GM12878 (cell line): ENCODE results near the gene TBC1D32. TPM values are rescaled to one million over a fixed set of nuclear protein-coding genes. Genes with fewer than 3 reads are reported as not detected.

Source experiments
- CBFB ChIP-seq: IDR thresholded peaks from 2 replicates; pipeline ENCODE4 v1.6.1; 2016; ENCODE audit warnings: antibody characterized with exemption, low read depth
- CREB1 ChIP-seq: IDR thresholded peaks from 2 replicates; pipeline ENCODE4 v1.6.1; 2012; ENCODE audit warnings: low read depth, mild to moderate bottlenecking, inconsistent platforms
- EED ChIP-seq: sonication (generic); IDR thresholded peaks from 2 replicates; pipeline ENCODE4 v1.6.1; 2016; ENCODE audit warnings: antibody characterized with exemption, low read depth
- HDAC2 ChIP-seq: fragments of 200-600 bp; sonication (generic); IDR thresholded peaks from 2 replicates; pipeline ENCODE4 v1.6.1; 2017
- MYB ChIP-seq: fragments of 150-350 bp; IDR thresholded peaks from 2 replicates; pipeline ENCODE4 v1.6.1; 2014; ENCODE audit warnings: mild to moderate bottlenecking, low read depth, low read length, borderline replicate concordance
- PAX8 ChIP-seq: fragments of 450-650 bp; IDR thresholded peaks from 2 replicates; pipeline ENCODE4 v1.6.1; 2017; ENCODE audit warnings: mild to moderate bottlenecking, moderate library complexity
- POLR2AphosphoS2 ChIP-seq: IDR thresholded peaks from 2 replicates; pipeline ENCODE4 v1.6.1; 2011; ENCODE audit warnings: low read depth, mild to moderate bottlenecking, low read length, improper control_type of control experiment, moderate library complexity
- RUNX3 ChIP-seq: IDR thresholded peaks from 2 replicates; pipeline ENCODE4 v1.6.1; 2012; ENCODE audit warnings: low read length, inconsistent platforms
- SIX5 ChIP-seq: IDR thresholded peaks from 2 replicates; pipeline ENCODE4 v1.6.1; 2011; ENCODE audit warnings: mild to moderate bottlenecking, low read depth, low read length, moderate library complexity; ENCODE audit not compliant: severe bottlenecking
- ZNF24 ChIP-seq: fragments of 450-650 bp; IDR thresholded peaks from 2 replicates; pipeline ENCODE4 v1.6.1; 2017; ENCODE audit warnings: antibody characterized with exemption, mild to moderate bottlenecking
- polyA plus RNA-seq, 11 experiments: library from polyadenylated mRNA; depleted of rRNA in 4 of 11; unstranded in 6 of 11; stranded (reverse) in 5 of 11; fragments of >200 nt; fragmentation: Nextera tagmentation in 4 of 11; fragmentation: Illumina TruSeq in 1 of 11; extraction: Ambion mirVana in 4 of 11; extraction: Trizol in 1 of 11; gene quantifications; 1 replicate in 1 of 11; 2 replicates in 10 of 11; pipeline versions ENCODE4 v1.2.1 to v1.2.3, GENCODE V29; 2011 to 2016; ENCODE audit warnings: inconsistent platforms in 2 of 11, missing spikeins in 2 of 11, low read depth in 1 of 11
- total RNA-seq, 4 experiments: library from RNA; depleted of rRNA in 3 of 4; stranded (reverse); fragments of >200 nt in 3 of 4; fragmentation: Illumina TruSeq in 1 of 4; extraction: Trizol in 1 of 4; gene quantifications; 2 replicates each; pipeline versions ENCODE4 v1.2.1 to v1.2.3, GENCODE V29; 2013 to 2021
- TF ChIP-seq, protein P1 (sequence below): fragments of 450-650 bp; IDR thresholded peaks from 2 replicates; pipeline ENCODE4 v1.6.1; 2017; ENCODE audit warnings: mild to moderate bottlenecking, moderate library complexity
- TF ChIP-seq, protein P2 (sequence below): fragments of 450-650 bp; IDR thresholded peaks from 2 replicates; pipeline ENCODE4 v1.6.1; 2017; ENCODE audit warnings: mild to moderate bottlenecking

Gene TBC1D32
- total and polyA plus RNA-seq, 10 of the 15 experiments (the other 5 are each of a cell fraction or from before 2014, with no cell fraction given), result 2.2 to 10.2 (median 4.1) TPM

DNA sequence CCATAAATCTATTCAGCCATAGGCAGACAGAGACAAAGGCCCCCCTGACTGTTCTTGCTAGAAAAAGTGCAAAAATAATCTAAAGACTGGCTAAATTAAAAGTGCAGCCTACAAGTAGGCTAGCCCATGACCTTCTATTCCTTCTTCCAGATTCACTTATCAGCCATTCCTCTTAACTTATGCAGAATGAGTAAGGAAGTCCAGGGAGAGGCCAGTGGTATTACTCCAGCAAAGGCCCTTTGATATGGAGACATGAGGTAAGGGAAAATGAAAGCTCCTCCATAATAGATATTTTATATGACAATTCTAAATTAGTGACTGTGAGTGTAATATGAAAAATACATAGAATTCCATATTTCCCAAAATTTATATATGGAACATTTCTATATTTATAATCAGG is 199.4 kb downstream of the TBC1D32 start (continued):
- TF ChIP-seq SIX5 (no peak), CREB1 (no peak), HDAC2 (no peak), EED (no peak), PAX8 (no peak), RUNX3 (no peak), POLR2AphosphoS2 (no peak), CBFB (no peak), ZNF24 (no peak), MYB (no peak)
- TF ChIP-seq, protein P1, sequence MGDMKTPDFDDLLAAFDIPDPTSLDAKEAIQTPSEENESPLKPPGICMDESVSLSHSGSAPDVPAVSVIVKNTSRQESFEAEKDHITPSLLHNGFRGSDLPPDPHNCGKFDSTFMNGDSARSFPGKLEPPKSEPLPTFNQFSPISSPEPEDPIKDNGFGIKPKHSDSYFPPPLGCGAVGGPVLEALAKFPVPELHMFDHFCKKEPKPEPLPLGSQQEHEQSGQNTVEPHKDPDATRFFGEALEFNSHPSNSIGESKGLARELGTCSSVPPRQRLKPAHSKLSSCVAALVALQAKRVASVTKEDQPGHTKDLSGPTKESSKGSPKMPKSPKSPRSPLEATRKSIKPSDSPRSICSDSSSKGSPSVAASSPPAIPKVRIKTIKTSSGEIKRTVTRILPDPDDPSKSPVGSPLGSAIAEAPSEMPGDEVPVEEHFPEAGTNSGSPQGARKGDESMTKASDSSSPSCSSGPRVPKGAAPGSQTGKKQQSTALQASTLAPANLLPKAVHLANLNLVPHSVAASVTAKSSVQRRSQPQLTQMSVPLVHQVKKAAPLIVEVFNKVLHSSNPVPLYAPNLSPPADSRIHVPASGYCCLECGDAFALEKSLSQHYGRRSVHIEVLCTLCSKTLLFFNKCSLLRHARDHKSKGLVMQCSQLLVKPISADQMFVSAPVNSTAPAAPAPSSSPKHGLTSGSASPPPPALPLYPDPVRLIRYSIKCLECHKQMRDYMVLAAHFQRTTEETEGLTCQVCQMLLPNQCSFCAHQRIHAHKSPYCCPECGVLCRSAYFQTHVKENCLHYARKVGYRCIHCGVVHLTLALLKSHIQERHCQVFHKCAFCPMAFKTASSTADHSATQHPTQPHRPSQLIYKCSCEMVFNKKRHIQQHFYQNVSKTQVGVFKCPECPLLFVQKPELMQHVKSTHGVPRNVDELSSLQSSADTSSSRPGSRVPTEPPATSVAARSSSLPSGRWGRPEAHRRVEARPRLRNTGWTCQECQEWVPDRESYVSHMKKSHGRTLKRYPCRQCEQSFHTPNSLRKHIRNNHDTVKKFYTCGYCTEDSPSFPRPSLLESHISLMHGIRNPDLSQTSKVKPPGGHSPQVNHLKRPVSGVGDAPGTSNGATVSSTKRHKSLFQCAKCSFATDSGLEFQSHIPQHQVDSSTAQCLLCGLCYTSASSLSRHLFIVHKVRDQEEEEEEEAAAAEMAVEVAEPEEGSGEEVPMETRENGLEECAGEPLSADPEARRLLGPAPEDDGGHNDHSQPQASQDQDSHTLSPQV, result no peak
- TF ChIP-seq, protein P2, sequence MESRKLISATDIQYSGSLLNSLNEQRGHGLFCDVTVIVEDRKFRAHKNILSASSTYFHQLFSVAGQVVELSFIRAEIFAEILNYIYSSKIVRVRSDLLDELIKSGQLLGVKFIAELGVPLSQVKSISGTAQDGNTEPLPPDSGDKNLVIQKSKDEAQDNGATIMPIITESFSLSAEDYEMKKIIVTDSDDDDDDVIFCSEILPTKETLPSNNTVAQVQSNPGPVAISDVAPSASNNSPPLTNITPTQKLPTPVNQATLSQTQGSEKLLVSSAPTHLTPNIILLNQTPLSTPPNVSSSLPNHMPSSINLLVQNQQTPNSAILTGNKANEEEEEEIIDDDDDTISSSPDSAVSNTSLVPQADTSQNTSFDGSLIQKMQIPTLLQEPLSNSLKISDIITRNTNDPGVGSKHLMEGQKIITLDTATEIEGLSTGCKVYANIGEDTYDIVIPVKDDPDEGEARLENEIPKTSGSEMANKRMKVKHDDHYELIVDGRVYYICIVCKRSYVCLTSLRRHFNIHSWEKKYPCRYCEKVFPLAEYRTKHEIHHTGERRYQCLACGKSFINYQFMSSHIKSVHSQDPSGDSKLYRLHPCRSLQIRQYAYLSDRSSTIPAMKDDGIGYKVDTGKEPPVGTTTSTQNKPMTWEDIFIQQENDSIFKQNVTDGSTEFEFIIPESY, result no peak
